Measurements from ENCODE around the gene TRPM2.

GRCh38 chr21:44320847-44321246, 32.6 kb upstream of the TRPM2 start:
- TF ChIP-seq CTCF (IDR thresholded peaks at IDR 0.05) (no peak), ZFX (IDR thresholded peaks at IDR 0.05; ENCODE audit: borderline replicate concordance) (no peak)
